Neutrophil (primary cell): Measurements from ENCODE around the gene OGFOD2.

Experiments
- H3K27ac ChIP-seq: fragments of 200-600 bp; sonication (generic); 2 replicates; pipeline ENCODE4 v1.5.1; 2016; ENCODE audit warnings: mild to moderate bottlenecking, moderate library complexity
- H3K27me3 ChIP-seq: fragments of 200-600 bp; sonication (generic); 2 replicates; pipeline ENCODE4 v1.6.0; 2016; ENCODE audit warnings: mild to moderate bottlenecking
- H3K36me3 ChIP-seq: fragments of 200-600 bp; sonication (generic); 2 replicates; pipeline ENCODE4 v1.5.1; 2017
- H3K4me1 ChIP-seq, 2 experiments: fragments of 200-600 bp in 1 of 2; sonication (generic) in 1 of 2; 1 replicate in 1 of 2; 2 replicates in 1 of 2; pipeline versions ENCODE4 v1.5.1 to v1.6.1; 2013 to 2016; ENCODE audit warnings: low read depth in 1 of 2, low read length in 1 of 2, mild to moderate bottlenecking in 1 of 2, moderate library complexity in 1 of 2; ENCODE audit not compliant: control insufficient read depth in 1 of 2, insufficient read depth in 1 of 2
- H3K4me3 ChIP-seq, 2 experiments: fragments of 200-600 bp in 1 of 2; sonication (generic) in 1 of 2; 1 replicate in 1 of 2; 2 replicates in 1 of 2; pipeline ENCODE4 v1.5.1; 2013 to 2016; ENCODE audit warnings: low read depth in 1 of 2, low read length in 1 of 2, mild to moderate bottlenecking in 1 of 2, moderate library complexity in 1 of 2
- H3K9me3 ChIP-seq: fragments of 200-600 bp; sonication (generic); 2 replicates; pipeline ENCODE4 v1.5.1; 2016
- CTCF ChIP-seq: fragments of 200-600 bp; sonication (generic); IDR thresholded peaks from 2 replicates; pipeline ENCODE4 v1.5.1; 2016; ENCODE audit warnings: antibody characterized with exemption

Gene OGFOD2

GRCh38 chr12:122948605-122949004 lies 26.4 kb upstream of the OGFOD2 start:
- H3K4me1 ChIP-seq: peaks cover 4 to 13% of the 10 kb centered on the region in 2 experiments
- H3K27ac ChIP-seq: no peak overlapping the region
- no peaks in the 10 kb centered on the region for H3K27me3 ChIP-seq
- no peak for TF ChIP-seq CTCF
- H3K9me3 ChIP-seq: no peaks in the 10 kb centered on the region
- H3K4me3 ChIP-seq: no peak overlapping the region
- H3K36me3 ChIP-seq: no peaks in the 10 kb centered on the region

- H3K27me3 ChIP-seq: no peaks in the 10 kb centered on the region
- H3K4me1 ChIP-seq: peaks cover 4 to 13% of the 10 kb centered on the region in 2 experiments
- no peak for TF ChIP-seq CTCF
- no peaks in the 10 kb centered on the region for H3K9me3 ChIP-seq
- H3K27ac ChIP-seq: no peak overlapping the region
- H3K36me3 ChIP-seq: no peaks in the 10 kb centered on the region
- no peak overlapping the region for H3K4me3 ChIP-seq
Observed at GRCh38 chr12:122949405-122949804, 25.6 kb upstream of the OGFOD2 start.

GRCh38 chr12:122949816-122950675 lies 25.0 kb upstream of the OGFOD2 start:
- H3K4me1 ChIP-seq: peaks cover 4 to 13% of the 10 kb centered on the region in 2 experiments
- no peaks in the 10 kb centered on the region for H3K36me3 ChIP-seq
- H3K9me3 ChIP-seq: no peaks in the 10 kb centered on the region
- no peak for TF ChIP-seq CTCF
- no peaks in the 10 kb centered on the region for H3K27me3 ChIP-seq
- no peak overlapping the region for H3K4me3 ChIP-seq
- H3K27ac ChIP-seq: no peak overlapping the region

GRCh38 chr12:122951406-122951805 lies 23.6 kb upstream of the OGFOD2 start:
- Histone ChIP-seq H3K27me3 (no peaks in the 10 kb centered on the region), H3K36me3 (no peaks in the 10 kb centered on the region), H3K4me1 (peaks cover 4 to 13% of the 10 kb centered on the region in 2 experiments), H3K4me3 (no peak overlapping the region), H3K27ac (no peak overlapping the region), H3K9me3 (no peaks in the 10 kb centered on the region)
- TF ChIP-seq CTCF: no peak

GRCh38 chr12:122951979-122952892 lies 22.8 kb upstream of the OGFOD2 start:
- H3K4me1 ChIP-seq: peaks cover 4 to 7% of the 10 kb centered on the region in 2 experiments
- no peak overlapping the region for H3K27ac ChIP-seq
- H3K36me3 ChIP-seq: no peaks in the 10 kb centered on the region
- no peaks in the 10 kb centered on the region for H3K9me3 ChIP-seq
- no peak overlapping the region for H3K4me3 ChIP-seq
- peak; percentile 83 for TF ChIP-seq CTCF
- H3K27me3 ChIP-seq: no peaks in the 10 kb centered on the region
